HG02759 (cell line): ENCODE results near the gene NFS1.

Source experiments
- ATAC-seq: cut with Tn5 transposase; IDR thresholded peaks from one replicate; pipeline ENCODE4 v1.9.1; 2021; ENCODE audit warnings: mild to moderate bottlenecking, moderate library complexity; ENCODE audit not compliant: unreplicated experiment

Gene NFS1

GRCh38 chr20:35644806-35645205 lies 54.3 kb downstream of the NFS1 start:
- no peak for ATAC-seq

GRCh38 chr20:35643045-35643444 lies 56.1 kb downstream of the NFS1 start:
- no peak for ATAC-seq

GRCh38 chr20:35641743-35642142 lies 57.4 kb downstream of the NFS1 start:
- ATAC-seq = no peak

- ATAC-seq = no peak
Measured at GRCh38 chr20:35640724-35641123, 58.4 kb downstream of the NFS1 start.

- ATAC-seq = no peak
Measured at GRCh38 chr20:35638751-35639150, 60.4 kb downstream of the NFS1 start.

- no peak for ATAC-seq
Measured at GRCh38 chr20:35637276-35637675, 61.9 kb downstream of the NFS1 start.

GRCh38 chr20:35636095-35636494 lies 63.1 kb downstream of the NFS1 start:
- no peak for ATAC-seq

GRCh38 chr20:35635652-35636051 lies 63.5 kb downstream of the NFS1 start:
- ATAC-seq = no peak

- ATAC-seq = no peak
Measured at GRCh38 chr20:35632539-35633115, 66.5 kb downstream of the NFS1 start.

GRCh38 chr20:35630636-35631035 lies 68.5 kb downstream of the NFS1 start:
- ATAC-seq = no peak

GRCh38 chr20:35629427-35630145 lies 69.6 kb downstream of the NFS1 start:
- no peak for ATAC-seq

GRCh38 chr20:35627121-35627520 lies 72.0 kb downstream of the NFS1 start:
- no peak for ATAC-seq

- ATAC-seq = no peak
Measured at GRCh38 chr20:35626386-35627001, 72.7 kb downstream of the NFS1 start.

GRCh38 chr20:35625584-35626385 lies 73.4 kb downstream of the NFS1 start:
- ATAC-seq = no peak

- ATAC-seq = no peak
Measured at GRCh38 chr20:35621560-35621946, 77.6 kb downstream of the NFS1 start.

GRCh38 chr20:35620818-35621559 lies 78.2 kb downstream of the NFS1 start:
- ATAC-seq = no peak

- peak; percentile 38 for ATAC-seq
Measured at GRCh38 chr20:35619196-35620095, 79.7 kb downstream of the NFS1 start.

GRCh38 chr20:35618263-35619131 lies 80.7 kb downstream of the NFS1 start:
- ATAC-seq = no peak
